Large intestine (tissue), 3 donors: ENCODE measurements around the gene SH3RF3. TPM values are rescaled to one million over a fixed set of nuclear protein-coding genes. Genes with fewer than 3 reads are reported as not detected.

Experiments used
- DNase-seq, 2 donors: peaks; one replicate each; pipeline versions ENCODE4 v3.0.0 to v3.0.0-alpha.2; 2013
- H3K27ac ChIP-seq: one replicate; pipeline ENCODE4 v1.5.1; 2013; ENCODE audit warnings: low read length
- H3K27me3 ChIP-seq: 2 replicates; pipeline ENCODE4 v1.6.1; 2013; ENCODE audit warnings: low read length; ENCODE audit not compliant: control insufficient read depth, insufficient read depth
- H3K36me3 ChIP-seq: 2 replicates; pipeline ENCODE4 v1.6.1; 2013; ENCODE audit warnings: low read length; ENCODE audit not compliant: control insufficient read depth, insufficient read depth
- H3K4me1 ChIP-seq: one replicate; pipeline ENCODE4 v1.6.1; 2013; ENCODE audit warnings: low read length; ENCODE audit not compliant: control insufficient read depth, insufficient read depth
- H3K4me3 ChIP-seq: one replicate; pipeline ENCODE4 v1.5.1; 2013; ENCODE audit warnings: low read length
- H3K9me3 ChIP-seq: one replicate; pipeline ENCODE4 v1.6.1; 2013; ENCODE audit warnings: mild to moderate bottlenecking, low read depth, low read length, moderate library complexity; ENCODE audit not compliant: control insufficient read depth
- WGBS: methylation state at CpG from one replicate; pipeline ENCODE4 v1.1.5; 2013; ENCODE audit warnings: low lambda C conversion rate; ENCODE audit not compliant: insufficient coverage; 5-methylcytosine and 5-hydroxymethylcytosine counted together
- polyA plus RNA-seq: library from polyadenylated mRNA; unstranded; fragments of 120-200 nt; gene quantifications from one replicate; pipeline ENCODE4 v1.2.1, GENCODE V29; 2013

SH3RF3 gene
- polyA plus RNA-seq, 1 donor: 3.0 TPM

- WGBS: no CpG with 5 or more reads among the region's 6 CpGs
- DNase-seq: no peak
- Histone ChIP-seq H3K27me3 (no peaks in the 10 kb centered on the region), H3K36me3 (no peaks in the 10 kb centered on the region), H3K9me3 (no peaks in the 10 kb centered on the region), H3K4me3 (no peak overlapping the region), H3K4me1 (no peaks in the 10 kb centered on the region), H3K27ac (no peak overlapping the region)
These were observed 325.3 kb downstream of the SH3RF3 start for GRCh38 chr2:109454304-109454703.

GRCh38 chr2:109454765-109455394 is 325.9 kb downstream of the SH3RF3 start:
- Histone ChIP-seq H3K27ac (no peak overlapping the region), H3K36me3 (no peaks in the 10 kb centered on the region), H3K9me3 (no peaks in the 10 kb centered on the region), H3K27me3 (no peaks in the 10 kb centered on the region), H3K4me1 (no peaks in the 10 kb centered on the region), H3K4me3 (no peak overlapping the region)
- WGBS: no CpG with 5 or more reads among the region's 7 CpGs
- no peak for DNase-seq

- no CpG with 5 or more reads among the region's 21 CpGs for WGBS
- no peaks in the 10 kb centered on the region for H3K4me1 ChIP-seq
- H3K27ac ChIP-seq: no peak overlapping the region
- H3K36me3 ChIP-seq: no peaks in the 10 kb centered on the region
- DNase-seq: no peak
- no peaks in the 10 kb centered on the region for H3K27me3 ChIP-seq
- H3K4me3 ChIP-seq: no peak overlapping the region
- no peaks in the 10 kb centered on the region for H3K9me3 ChIP-seq
These were observed 327.0 kb downstream of the SH3RF3 start for GRCh38 chr2:109455731-109456691.

- Histone ChIP-seq H3K4me3 (no peak overlapping the region), H3K9me3 (no peaks in the 10 kb centered on the region), H3K27ac (no peak overlapping the region), H3K27me3 (no peaks in the 10 kb centered on the region), H3K4me1 (no peaks in the 10 kb centered on the region), H3K36me3 (no peaks in the 10 kb centered on the region)
- 90% methylated on average over 2 of the region's 8 CpGs for WGBS
- DNase-seq: no peak
These were observed 327.8 kb downstream of the SH3RF3 start for GRCh38 chr2:109456776-109457175.

- no peaks in the 10 kb centered on the region for H3K4me1 ChIP-seq
- DNase-seq: no peak
- H3K27ac ChIP-seq: no peak overlapping the region
- H3K36me3 ChIP-seq: no peaks in the 10 kb centered on the region
- no peaks in the 10 kb centered on the region for H3K9me3 ChIP-seq
- no peak overlapping the region for H3K4me3 ChIP-seq
- no CpG with 5 or more reads among the region's 9 CpGs for WGBS
- no peaks in the 10 kb centered on the region for H3K27me3 ChIP-seq
These were observed 328.4 kb downstream of the SH3RF3 start for GRCh38 chr2:109457366-109457765.

- Histone ChIP-seq H3K9me3 (no peaks in the 10 kb centered on the region), H3K36me3 (no peaks in the 10 kb centered on the region), H3K27ac (no peak overlapping the region), H3K27me3 (no peaks in the 10 kb centered on the region), H3K4me1 (no peaks in the 10 kb centered on the region), H3K4me3 (no peak overlapping the region)
- no peak for DNase-seq
- WGBS: 80% methylated on average over 1 of the region's 7 CpGs
These were observed 328.8 kb downstream of the SH3RF3 start for GRCh38 chr2:109457794-109458193.

DNA sequence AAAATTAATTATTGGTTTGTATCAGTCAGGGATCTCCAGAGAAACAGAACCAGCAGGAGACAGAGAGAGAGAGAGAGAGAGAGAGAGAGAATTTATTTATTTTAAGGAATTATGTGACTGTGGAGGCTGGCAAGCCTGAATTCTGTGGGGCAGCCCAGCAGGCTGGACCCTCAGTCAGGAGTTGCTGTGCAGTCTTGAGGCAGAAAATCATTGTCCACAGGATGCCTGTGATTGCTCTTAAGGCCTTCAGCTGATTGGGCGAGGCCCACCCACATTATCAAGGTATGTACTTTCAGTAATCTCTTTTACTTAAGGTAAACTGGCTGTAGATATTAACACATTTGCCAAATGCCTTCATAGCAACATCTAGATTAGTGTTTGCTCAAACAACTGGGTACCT is 329.5 kb downstream of the SH3RF3 start:
- Histone ChIP-seq H3K36me3 (no peaks in the 10 kb centered on the region), H3K27ac (no peak overlapping the region), H3K9me3 (no peaks in the 10 kb centered on the region), H3K27me3 (no peaks in the 10 kb centered on the region), H3K4me3 (no peak overlapping the region), H3K4me1 (no peaks in the 10 kb centered on the region)
- no peak for DNase-seq
- WGBS: no CpG with 5 or more reads among the region's 1 CpG

DNA sequence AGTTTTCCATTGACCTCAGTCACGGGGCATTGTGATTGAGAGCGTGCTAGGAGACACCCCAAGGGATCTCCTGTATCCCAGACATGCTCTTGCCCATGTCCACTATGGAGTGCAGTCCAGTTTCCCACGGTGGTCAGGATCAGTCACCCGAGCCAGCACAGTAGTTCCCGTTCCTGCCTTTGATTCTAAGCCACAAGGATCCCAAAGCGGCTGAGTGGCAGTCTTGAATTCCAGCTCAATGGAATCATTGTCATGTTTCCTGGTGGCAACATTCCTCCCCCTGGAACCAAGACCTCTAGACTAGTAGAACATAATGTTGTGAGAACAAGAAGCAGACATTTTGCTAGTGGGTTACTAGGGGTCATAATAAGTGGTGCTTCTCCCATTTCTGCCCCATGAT is 330.5 kb downstream of the SH3RF3 start:
- Histone ChIP-seq H3K27ac (no peak overlapping the region), H3K9me3 (no peaks in the 10 kb centered on the region), H3K36me3 (no peaks in the 10 kb centered on the region), H3K27me3 (peaks cover 2% of the 10 kb centered on the region), H3K4me3 (no peak overlapping the region), H3K4me1 (no peaks in the 10 kb centered on the region)
- DNase-seq: no peak
- no CpG with 5 or more reads among the region's 6 CpGs for WGBS

DNA sequence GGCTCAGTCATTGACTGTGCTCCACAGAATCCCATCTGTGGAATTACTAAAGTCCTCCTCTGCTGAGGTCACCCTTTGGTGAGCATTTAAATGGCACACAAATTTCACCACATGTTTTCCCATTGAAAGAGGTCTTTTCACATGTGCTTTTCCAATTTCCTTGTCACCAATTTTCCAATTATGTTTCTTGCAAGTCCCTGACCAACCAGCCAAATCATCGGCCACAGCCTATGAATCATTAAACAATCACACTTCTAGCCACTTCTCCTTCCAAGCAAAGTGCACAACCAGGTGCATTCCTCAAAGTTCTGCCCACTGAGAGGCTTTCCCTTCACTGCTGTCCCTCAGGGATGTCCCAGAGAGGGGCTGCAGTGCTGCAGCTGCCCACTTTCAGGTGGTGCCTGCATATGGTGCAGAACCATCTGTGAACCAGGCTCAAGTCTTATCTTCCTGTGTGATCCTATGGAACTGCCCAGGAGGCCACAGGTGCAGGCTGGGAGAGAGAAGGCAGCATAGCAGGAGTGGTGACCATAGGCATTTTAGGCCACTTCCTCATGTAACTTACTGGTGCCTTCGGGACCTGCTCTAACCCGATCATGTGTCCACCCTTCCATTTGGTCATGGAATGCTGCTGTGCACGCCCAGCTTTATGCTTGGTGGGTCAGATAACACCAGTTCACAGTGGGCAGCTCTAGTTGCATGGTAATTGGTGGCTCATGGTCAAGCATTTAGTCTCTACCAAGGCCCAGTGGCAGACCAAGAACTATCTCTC is 331.7 kb downstream of the SH3RF3 start:
- Histone ChIP-seq H3K9me3 (no peaks in the 10 kb centered on the region), H3K4me3 (no peak overlapping the region), H3K4me1 (no peaks in the 10 kb centered on the region), H3K27ac (no peak overlapping the region), H3K27me3 (peaks cover 2% of the 10 kb centered on the region), H3K36me3 (no peaks in the 10 kb centered on the region)
- DNase-seq: no peak
- WGBS: 100% methylated on average over 1 of the region's 4 CpGs

DNA sequence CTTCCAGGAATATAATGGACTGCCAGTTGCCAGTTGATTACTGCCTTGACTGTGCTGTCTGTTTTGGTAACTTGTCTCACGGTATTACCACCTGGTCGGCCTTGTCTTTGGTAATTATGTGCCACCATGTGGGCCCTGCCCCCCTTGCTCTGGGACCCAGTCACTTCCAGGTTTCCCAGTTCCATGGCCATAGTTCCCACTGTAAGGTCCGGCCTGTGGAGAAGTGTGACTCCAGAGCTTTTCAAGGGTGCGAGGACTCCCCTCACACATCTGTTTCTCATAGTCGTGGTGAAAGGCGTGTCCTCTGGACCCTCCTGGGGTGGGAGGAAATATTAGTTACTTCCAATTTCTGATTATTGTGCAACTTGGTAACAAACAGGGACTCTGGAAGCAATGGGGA is 334.2 kb downstream of the SH3RF3 start:
- no peaks in the 10 kb centered on the region for H3K36me3 ChIP-seq
- H3K4me1 ChIP-seq: no peaks in the 10 kb centered on the region
- H3K4me3 ChIP-seq: no peak overlapping the region
- no peaks in the 10 kb centered on the region for H3K9me3 ChIP-seq
- WGBS: no CpG with 5 or more reads among the region's 6 CpGs
- peaks cover 2% of the 10 kb centered on the region for H3K27me3 ChIP-seq
- H3K27ac ChIP-seq: no peak overlapping the region
- no peak for DNase-seq
